ENCODE results near the gene CALML3.

The CALML3 gene

GRCh38 chr10:5570979-5571810 lies 46.4 kb downstream of the CALML3 start:
- no peak for DNase-seq (ENCODE audit: low spot score)

GRCh38 chr10:5571826-5572225 lies 47.1 kb downstream of the CALML3 start:
- no peak for DNase-seq (ENCODE audit: low spot score)

- no peak for DNase-seq (ENCODE audit: low spot score)
Observed at GRCh38 chr10:5573319-5573950, 48.7 kb downstream of the CALML3 start.

DNA sequence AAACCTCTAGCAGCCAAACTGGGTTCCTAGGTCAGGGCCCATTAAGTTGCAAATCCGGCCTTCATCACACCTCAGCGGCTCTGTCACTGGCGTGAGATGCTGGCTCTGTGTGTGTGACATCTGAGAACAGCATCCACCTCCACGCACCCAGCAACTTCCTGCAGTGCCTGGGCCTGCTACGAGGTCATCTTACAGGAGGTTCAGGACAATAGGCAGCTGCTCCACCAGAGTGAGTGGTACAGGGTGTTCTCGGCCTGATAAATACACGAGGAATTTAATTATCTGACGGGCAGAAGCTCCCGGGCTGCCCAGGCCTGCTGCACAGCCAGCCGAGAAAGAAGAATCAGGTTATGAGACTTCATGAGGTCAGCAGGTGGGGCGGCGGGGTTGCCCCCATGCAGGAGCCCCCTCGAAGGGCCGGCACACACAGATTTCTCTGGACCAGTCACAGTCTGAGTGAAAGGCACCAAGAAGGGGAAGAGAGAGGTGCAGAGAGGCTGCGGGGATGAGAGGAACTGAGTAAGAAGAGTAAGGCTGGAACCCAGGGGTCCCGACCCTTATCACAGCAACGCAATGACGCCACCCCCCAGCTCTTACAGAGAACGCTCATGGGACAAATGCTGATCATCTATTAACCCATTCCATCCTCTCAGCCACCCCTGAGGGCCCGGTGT lies 49.3 kb downstream of the CALML3 start:
- no peak for DNase-seq (ENCODE audit: low spot score)

DNA sequence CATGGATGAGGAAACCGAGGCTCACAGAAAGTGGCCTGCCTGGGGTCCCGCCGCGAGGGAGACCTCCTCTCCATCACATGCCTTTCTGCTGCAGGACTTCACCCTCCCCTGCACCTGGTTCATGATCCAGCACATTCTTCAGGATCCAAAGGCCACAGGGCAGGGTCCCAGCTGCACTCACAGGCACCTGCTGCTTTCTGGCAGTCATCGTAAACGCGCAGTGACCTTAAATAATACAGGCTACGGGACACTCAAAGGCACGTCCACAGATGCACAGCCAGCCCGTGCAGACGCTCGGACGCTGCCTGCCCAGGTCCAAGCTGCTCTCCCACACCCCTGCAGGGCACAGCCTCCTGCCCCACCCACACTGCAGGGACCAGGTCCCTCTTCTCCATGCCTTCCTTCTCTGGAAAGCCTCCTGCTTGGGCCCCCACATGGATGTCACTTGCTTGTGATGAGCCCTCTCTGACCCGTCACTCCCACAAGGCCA lies 49.9 kb downstream of the CALML3 start:
- DNase-seq (ENCODE audit: low spot score) = no peak

DNA sequence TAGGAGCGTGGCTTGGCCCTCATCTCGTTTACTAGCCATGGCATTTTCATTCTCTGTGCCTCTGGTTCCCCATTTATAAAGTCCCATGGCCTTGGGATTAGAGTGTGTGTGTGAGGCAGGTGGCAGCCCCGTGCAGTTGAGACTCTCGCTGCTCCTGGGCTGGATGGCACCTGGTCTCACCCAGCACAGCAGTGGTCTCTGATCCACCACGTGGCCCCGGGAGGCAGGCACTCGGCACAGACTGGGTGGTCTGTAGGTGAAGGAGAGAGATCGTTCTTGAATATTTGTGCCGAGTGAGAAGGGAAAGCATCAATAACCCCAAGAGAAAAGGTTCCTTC lies 50.4 kb downstream of the CALML3 start:
- DNase-seq (ENCODE audit: low spot score) = no peak

- peak; percentile 25 for DNase-seq (ENCODE audit: low spot score)
Observed at GRCh38 chr10:5575482-5576153, 50.9 kb downstream of the CALML3 start.

GRCh38 chr10:5576154-5576748 lies 51.5 kb downstream of the CALML3 start:
- DNase-seq (ENCODE audit: low spot score) = no peak

Data from RKO (cell line).